Effector memory CD4-positive, alpha-beta T cell (primary cell): ENCODE measurements around the gene YARS1.

ENCODE experiments used
- DNase-seq, 3 donors: peaks; one replicate each; pipeline ENCODE4 v3.0.0-alpha.2; 2020
- H3K27ac ChIP-seq: 2 replicates; pipeline ENCODE4 v1.7.0; 2013; ENCODE audit warnings: mild to moderate bottlenecking, low read length, moderate library complexity; ENCODE audit not compliant: insufficient read depth, poor library complexity, severe bottlenecking
- H3K27me3 ChIP-seq: replicated peaks from 2 replicates; pipeline ENCODE4 v1.7.0; 2013; ENCODE audit warnings: mild to moderate bottlenecking, low read length; ENCODE audit not compliant: insufficient read depth, control insufficient read depth, poor library complexity, severe bottlenecking
- H3K36me3 ChIP-seq: 2 replicates; pipeline ENCODE4 v1.7.0; 2013; ENCODE audit warnings: mild to moderate bottlenecking, low read length, moderate library complexity; ENCODE audit not compliant: control insufficient read depth, insufficient read depth
- H3K4me1 ChIP-seq: 2 replicates; pipeline ENCODE4 v1.7.0; 2013; ENCODE audit warnings: low read length, mild to moderate bottlenecking; ENCODE audit not compliant: control insufficient read depth, insufficient read depth, poor library complexity, severe bottlenecking
- H3K4me3 ChIP-seq: 2 replicates; pipeline ENCODE4 v1.7.0; 2013; ENCODE audit warnings: low read length, low read depth, mild to moderate bottlenecking; ENCODE audit not compliant: insufficient read depth, poor library complexity, severe bottlenecking
- H3K9me3 ChIP-seq: 2 replicates; pipeline ENCODE4 v1.7.0; 2013; ENCODE audit warnings: mild to moderate bottlenecking, low read length, moderate library complexity; ENCODE audit not compliant: control insufficient read depth

YARS1 gene

DNA sequence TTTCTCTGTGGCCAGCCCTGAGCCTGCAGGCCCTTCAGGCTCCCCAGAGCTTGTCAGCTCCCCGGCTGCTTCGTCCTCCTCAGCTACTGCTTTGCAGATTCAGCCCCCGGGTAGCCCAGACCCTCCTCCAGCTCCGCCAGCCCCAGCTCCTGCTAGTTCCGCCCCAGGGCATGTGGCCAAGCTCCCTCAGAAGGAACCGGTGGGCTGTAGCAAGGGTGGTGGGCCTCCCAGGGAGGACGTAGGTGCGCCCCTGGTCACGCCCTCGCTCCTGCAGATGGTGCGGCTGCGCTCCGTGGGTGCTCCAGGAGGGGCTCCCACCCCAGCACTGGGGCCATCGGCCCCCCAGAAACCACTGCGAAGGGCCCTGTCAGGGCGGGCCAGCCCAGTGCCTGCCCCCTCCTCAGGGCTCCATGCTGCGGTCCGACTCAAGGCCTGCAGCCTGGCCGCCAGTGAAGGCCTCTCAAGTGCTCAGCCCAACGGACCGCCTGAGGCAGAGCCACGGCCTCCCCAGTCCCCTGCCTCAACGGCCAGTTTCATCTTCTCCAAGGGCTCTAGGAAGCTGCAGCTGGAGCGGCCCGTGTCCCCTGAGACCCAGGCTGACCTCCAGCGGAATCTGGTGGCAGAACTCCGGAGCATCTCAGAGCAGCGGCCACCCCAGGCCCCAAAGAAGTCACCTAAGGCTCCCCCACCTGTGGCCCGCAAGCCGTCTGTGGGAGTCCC is 45.4 kb downstream of the YARS1 start:
- Histone ChIP-seq H3K27me3 (no peaks in the 10 kb centered on the region), H3K9me3 (no peaks in the 10 kb centered on the region), H3K27ac (no peak overlapping the region), H3K4me1 (no peaks in the 10 kb centered on the region), H3K36me3 (peaks cover 11% of the 10 kb centered on the region), H3K4me3 (no peak overlapping the region)
- DNase-seq = no peak

DNA sequence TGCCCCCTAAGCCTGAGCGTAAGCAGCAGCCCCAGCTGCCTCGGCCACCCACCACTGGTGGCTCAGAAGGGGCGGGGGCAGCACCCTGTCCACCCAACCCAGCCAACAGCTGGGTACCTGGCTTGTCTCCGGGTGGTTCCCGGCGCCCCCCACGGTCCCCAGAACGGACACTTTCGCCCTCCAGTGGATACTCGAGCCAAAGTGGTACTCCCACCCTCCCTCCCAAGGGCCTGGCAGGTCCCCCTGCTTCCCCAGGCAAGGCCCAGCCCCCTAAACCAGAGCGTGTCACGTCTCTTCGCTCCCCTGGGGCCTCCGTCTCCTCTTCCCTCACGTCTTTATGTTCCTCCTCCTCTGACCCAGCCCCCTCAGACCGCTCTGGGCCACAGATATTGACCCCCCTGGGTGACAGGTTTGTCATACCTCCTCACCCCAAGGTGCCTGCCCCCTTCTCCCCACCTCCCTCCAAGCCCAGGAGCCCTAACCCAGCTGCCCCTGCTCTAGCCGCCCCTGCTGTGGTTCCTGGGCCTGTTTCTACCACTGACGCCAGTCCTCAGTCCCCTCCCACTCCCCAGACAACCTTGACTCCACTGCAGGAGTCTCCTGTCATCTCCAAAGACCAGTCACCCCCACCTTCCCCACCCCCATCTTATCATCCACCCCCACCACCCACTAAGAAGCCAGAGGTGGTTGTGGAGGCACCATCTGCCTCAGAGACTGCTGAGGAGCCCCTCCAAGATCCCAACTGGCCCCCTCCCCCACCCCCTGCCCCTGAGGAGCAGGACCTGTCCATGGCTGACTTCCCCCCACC is 46.2 kb downstream of the YARS1 start:
- H3K9me3 ChIP-seq = no peaks in the 10 kb centered on the region
- no peaks in the 10 kb centered on the region for H3K27me3 ChIP-seq
- H3K36me3 ChIP-seq = peaks cover 11% of the 10 kb centered on the region
- H3K4me1 ChIP-seq = no peaks in the 10 kb centered on the region
- no peak for DNase-seq
- H3K4me3 ChIP-seq = no peak overlapping the region
- H3K27ac ChIP-seq = no peak overlapping the region

DNA sequence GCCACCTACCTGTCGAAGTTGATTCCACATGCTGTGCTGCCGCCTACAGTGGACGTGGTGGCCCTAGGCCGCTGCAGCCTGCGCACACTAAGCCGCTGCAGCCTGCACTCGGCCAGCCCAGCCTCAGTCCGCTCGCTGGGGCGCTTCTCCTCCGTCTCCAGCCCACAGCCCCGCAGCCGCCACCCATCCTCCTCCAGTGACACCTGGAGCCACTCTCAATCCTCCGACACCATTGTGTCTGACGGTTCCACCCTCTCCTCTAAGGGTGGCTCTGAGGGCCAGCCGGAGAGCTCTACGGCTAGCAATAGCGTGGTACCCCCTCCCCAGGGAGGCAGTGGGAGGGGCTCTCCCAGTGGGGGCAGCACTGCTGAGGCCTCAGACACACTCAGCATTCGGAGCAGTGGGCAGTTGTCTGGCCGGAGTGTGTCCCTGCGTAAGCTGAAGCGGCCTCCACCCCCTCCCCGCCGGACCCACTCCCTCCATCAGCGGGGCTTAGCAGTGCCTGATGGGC is 46.9 kb downstream of the YARS1 start:
- no peak overlapping the region for H3K27ac ChIP-seq
- no peak for DNase-seq
- H3K4me1 ChIP-seq = no peaks in the 10 kb centered on the region
- peaks cover 4% of the 10 kb centered on the region for H3K36me3 ChIP-seq
- H3K27me3 ChIP-seq = no peaks in the 10 kb centered on the region
- H3K9me3 ChIP-seq = no peaks in the 10 kb centered on the region
- H3K4me3 ChIP-seq = no peak overlapping the region

DNA sequence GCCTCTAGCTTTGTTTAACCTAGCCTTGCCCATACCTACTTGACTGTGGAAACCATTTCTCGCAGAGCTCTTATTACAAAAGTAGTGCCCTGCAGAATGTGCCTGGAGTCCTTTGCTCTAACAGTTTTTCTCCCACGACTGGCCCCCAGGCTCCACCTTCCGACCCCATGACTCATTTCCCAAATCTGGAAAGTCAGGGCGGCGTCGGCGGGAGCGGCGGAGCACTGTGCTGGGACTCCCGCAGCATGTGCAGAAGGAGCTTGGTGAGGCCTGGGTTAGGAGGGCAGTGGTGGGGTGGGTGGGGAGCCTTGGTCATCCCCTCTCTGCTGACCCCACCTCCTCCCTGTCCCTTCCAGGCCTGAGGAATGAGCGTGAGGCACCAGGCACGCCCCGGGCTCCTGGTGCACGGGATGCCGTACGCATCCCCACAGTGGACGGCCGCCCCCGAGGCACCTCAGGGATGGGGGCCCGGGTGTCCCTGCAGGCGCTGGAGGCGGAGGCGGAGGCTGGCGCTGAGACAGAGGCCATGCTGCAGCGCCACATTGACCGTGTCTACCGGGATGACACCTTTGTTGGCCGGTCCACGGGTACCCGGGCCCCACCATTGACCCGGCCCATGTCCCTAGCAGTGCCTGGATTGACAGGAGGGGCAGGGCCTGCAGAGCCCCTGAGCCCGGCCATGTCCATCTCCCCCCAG is 47.5 kb downstream of the YARS1 start:
- Histone ChIP-seq H3K4me1 (no peaks in the 10 kb centered on the region), H3K4me3 (no peak overlapping the region), H3K27ac (no peak overlapping the region), H3K9me3 (no peaks in the 10 kb centered on the region), H3K36me3 (no peaks in the 10 kb centered on the region), H3K27me3 (no peaks in the 10 kb centered on the region)
- no peak for DNase-seq

DNA sequence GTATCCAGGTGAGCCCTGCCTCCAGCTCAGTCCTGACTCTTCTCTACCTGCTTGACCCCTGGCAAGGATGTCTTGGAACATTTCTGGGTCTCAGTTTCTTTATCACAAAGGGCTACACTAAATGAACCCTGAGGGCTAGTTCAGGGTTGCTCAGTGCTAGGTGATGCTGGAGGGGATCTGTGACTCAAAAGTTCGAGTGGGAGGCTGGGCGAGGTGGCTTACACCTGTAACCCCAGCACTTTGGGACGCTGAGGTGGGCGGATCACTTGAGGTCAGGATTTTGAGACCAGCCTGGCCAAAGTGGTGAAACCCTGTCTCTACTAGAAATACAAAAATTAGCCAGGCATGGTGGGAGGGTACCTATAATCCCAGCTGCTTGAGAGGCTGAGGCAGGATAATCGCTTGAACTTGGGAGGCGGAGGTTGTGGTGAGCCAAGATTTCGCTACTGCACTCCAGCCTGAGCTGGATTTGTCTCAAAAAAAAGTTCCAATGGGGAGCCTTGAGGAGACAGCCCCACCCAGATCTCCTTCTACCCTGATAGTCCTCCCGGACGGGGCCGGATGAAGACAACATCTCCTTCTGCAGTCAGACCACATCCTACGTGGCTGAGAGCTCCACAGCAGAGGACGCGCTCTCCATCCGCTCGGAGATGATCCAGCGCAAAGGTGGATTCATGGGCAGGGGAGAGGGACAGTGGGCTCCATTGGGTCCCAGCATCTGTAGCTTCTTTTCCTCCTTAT is 48.9 kb downstream of the YARS1 start:
- no peak overlapping the region for H3K4me3 ChIP-seq
- no peaks in the 10 kb centered on the region for H3K4me1 ChIP-seq
- H3K9me3 ChIP-seq = no peaks in the 10 kb centered on the region
- H3K27ac ChIP-seq = no peak overlapping the region
- no peaks in the 10 kb centered on the region for H3K36me3 ChIP-seq
- H3K27me3 ChIP-seq = no peaks in the 10 kb centered on the region
- DNase-seq = no peak

DNA sequence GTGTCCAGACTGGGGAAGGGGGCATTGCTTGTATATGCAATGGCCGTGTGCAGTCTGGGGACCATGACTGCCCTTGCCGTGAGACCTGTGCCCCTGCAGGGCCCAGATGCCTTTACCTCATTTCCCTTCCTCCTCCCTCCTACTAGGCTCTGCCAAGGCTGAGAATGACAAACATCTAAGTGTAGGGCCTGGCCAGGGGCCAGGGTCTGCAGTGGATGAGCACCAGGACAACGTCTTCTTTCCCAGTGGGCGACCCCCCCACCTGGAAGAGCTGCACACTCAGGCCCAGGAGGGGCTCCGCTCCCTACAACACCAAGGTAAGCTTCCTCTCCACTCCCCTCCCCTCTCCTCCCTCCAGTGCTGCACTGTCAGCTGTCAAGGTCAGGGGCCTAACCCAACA is 49.5 kb downstream of the YARS1 start:
- Histone ChIP-seq H3K9me3 (no peaks in the 10 kb centered on the region), H3K4me3 (no peak overlapping the region), H3K4me1 (no peaks in the 10 kb centered on the region), H3K27me3 (no peaks in the 10 kb centered on the region), H3K36me3 (no peaks in the 10 kb centered on the region), H3K27ac (no peak overlapping the region)
- DNase-seq = no peak

DNA sequence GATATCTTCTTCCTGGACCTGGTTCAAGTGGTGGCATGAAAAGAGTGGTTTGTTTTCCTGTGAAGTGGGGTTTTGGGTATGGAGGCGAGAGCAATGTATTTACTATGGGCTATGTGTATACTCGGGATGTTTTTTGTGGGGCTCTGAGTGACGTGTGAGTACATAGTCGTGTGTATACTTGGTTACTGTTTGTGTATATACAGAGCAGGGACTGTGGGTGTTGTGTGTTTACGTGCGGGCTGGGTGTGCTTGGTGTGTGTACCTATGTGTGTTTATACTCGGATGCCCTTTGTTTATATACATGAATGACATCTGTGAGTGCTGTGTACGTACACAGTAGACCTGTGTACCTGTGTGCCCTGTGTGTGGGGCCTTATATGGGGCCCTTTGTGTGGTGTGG is 50.0 kb downstream of the YARS1 start:
- no peaks in the 10 kb centered on the region for H3K36me3 ChIP-seq
- no peak overlapping the region for H3K27ac ChIP-seq
- no peaks in the 10 kb centered on the region for H3K9me3 ChIP-seq
- DNase-seq = no peak
- no peak overlapping the region for H3K4me3 ChIP-seq
- no peaks in the 10 kb centered on the region for H3K4me1 ChIP-seq
- no peaks in the 10 kb centered on the region for H3K27me3 ChIP-seq

DNA sequence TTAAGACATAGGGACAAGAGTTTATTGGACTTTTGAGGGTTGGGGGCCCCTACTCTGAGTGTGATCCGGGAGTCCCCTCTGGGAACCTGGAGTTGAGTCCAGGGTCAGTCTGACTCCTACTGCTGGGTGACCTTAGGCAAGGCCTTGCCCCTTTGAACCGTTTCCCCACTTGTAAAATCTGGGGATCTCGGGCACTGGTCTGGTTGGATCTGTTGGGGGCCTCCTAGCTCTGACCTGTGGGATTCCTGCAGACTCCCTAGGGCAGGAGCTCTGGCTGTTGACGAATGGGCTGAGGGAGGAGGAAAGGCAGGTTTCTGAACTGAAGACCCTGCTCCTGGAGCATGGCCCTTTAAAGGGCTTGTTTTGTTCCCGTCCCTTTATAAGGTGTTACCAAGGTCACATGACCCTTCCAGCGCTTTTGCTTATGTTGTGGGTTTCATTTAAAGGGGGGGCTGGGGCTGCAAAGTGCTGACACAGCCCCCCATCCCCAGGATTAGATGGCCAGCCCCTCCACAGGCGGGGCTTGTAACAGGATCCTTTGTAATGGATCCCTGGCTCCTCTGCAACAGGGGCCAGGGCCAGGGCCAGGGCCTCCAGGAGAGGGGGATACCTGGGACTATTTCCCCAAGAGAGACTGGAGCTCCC is 50.7 kb downstream of the YARS1 start:
- Histone ChIP-seq H3K36me3 (no peaks in the 10 kb centered on the region), H3K4me3 (no peak overlapping the region), H3K4me1 (no peaks in the 10 kb centered on the region), H3K27me3 (no peaks in the 10 kb centered on the region), H3K9me3 (no peaks in the 10 kb centered on the region), H3K27ac (no peak overlapping the region)
- no peak for DNase-seq

DNA sequence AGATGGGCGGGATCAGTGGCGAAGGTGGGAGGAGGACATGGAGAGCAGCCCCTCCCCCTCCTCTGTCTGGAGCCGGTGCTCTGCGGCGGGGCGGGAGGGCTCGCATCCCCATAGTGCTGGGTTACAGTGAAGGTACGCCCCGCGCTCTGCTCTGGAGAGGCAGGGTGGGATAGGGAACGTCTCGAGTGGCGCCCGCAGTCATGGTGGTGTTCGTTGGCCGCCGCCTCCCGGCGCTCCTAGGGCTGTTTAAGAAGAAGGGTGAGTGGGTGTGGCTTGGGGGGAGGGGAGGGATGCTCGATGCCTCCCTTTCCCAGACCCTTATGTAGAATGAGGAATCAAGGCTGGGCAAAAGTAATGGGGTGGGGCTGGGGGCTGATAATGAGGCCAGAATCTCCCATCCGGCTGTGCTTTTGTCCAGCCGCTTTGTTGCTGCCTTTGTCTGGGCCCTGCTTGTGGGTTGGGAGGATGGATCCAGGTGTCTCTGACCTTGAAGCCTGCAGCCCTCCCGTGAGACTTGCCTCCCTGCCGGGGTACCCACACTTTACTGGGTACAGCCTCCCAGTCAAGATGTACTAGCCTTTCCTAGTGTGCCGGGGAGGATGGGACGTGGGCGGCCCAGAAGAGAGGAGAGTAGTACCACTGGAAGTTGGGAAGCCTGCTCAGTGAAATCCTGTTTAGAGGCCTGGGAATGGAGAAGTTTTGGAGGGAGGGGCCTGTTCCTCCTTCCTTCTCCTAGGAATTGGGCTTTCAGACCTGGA is 51.4 kb downstream of the YARS1 start:
- Histone ChIP-seq H3K27me3 (no peaks in the 10 kb centered on the region), H3K9me3 (no peaks in the 10 kb centered on the region), H3K27ac (no peak overlapping the region), H3K36me3 (no peaks in the 10 kb centered on the region), H3K4me1 (no peaks in the 10 kb centered on the region), H3K4me3 (no peak overlapping the region)
- DNase-seq = no peak
